Immature natural killer cell (primary cell): ENCODE data around the gene EBF3. TPM values are rescaled to one million over a fixed set of nuclear protein-coding genes. Genes with fewer than 3 reads are reported as not detected.

ENCODE experiments used
- DNase-seq, 3 donors: peaks; one replicate each; pipeline ENCODE4 v3.0.0; 2022; ENCODE audit warnings: mixed read lengths in 1 of 3
- H3K27ac Mint-ChIP-seq, 6 donors: one replicate each; pipeline ENCODE4 v1.8.0; 2020; ENCODE audit warnings: mixed read lengths in 6 of 6, mild to moderate bottlenecking in 5 of 6, inconsistent platforms in 4 of 6, moderate library complexity in 3 of 6
- H3K27me3 Mint-ChIP-seq, 3 donors: one replicate each; pipeline ENCODE4 v1.8.0; 2020 to 2021; ENCODE audit warnings: low read depth in 3 of 3, mild to moderate bottlenecking in 3 of 3, mixed read lengths in 3 of 3, moderate library complexity in 3 of 3, inconsistent platforms in 1 of 3
- H3K36me3 Mint-ChIP-seq, 3 donors: one replicate each; pipeline ENCODE4 v1.8.0; 2020; ENCODE audit warnings: mixed read lengths in 3 of 3, inconsistent platforms in 2 of 3, mild to moderate bottlenecking in 2 of 3
- H3K4me1 Mint-ChIP-seq, 2 donors: one replicate each; pipeline ENCODE4 v1.8.0; 2020; ENCODE audit warnings: inconsistent platforms in 2 of 2, mild to moderate bottlenecking in 2 of 2, mixed read lengths in 2 of 2, moderate library complexity in 1 of 2
- H3K4me3 Mint-ChIP-seq, 5 donors: one replicate each; pipeline ENCODE4 v1.8.0; 2020; ENCODE audit warnings: mild to moderate bottlenecking in 5 of 5, mixed read lengths in 5 of 5, inconsistent platforms in 3 of 5, moderate library complexity in 3 of 5
- H3K9me3 Mint-ChIP-seq, 6 donors: one replicate each; pipeline ENCODE4 v1.8.0; 2020; ENCODE audit warnings: mild to moderate bottlenecking in 6 of 6, mixed read lengths in 6 of 6, inconsistent platforms in 4 of 6, moderate library complexity in 3 of 6
- polyA plus RNA-seq, 3 donors: library from polyadenylated mRNA; unstranded; fragments of 300-500 nt; fragmentation: Illumina TruSeq; gene quantifications; one replicate each; pipeline ENCODE4 v1.2.3, GENCODE V29; 2021

EBF3 gene
- polyA plus RNA-seq, 3 donors from 2014 or later, result not detected

DNA sequence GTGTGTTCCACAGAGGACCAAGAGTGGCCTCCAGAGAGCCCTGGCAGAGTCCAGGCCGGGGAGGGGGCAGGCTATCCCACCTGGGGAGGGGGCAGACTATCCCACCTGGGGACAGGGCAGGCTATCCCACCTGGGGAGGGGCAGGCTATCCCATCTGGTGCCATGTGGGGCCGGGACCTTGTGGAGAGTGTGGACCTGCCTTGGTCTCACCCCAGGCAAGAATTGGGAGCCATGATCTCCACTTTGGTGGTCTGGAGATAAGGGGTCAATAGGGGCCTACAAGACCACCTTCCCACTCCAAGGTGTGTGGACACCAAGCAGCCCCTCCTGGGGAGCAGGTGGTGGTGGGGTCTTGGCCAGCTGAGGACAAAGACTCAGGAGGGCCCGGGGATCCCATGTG is 138.2 kb downstream of the EBF3 start:
- Mint-ChIP-seq H3K27me3 (peaks cover 0 to 3% (median 2%) of the 10 kb centered on the region in 3 donors), H3K4me3 (no peak overlapping the region), H3K9me3 (no peaks in the 10 kb centered on the region), H3K27ac (no peak overlapping the region), H3K4me1 (no peaks in the 10 kb centered on the region), H3K36me3 (no peaks in the 10 kb centered on the region)
- DNase-seq, result no peak

- no peak overlapping the region for H3K4me3 Mint-ChIP-seq
- H3K9me3 Mint-ChIP-seq, result no peaks in the 10 kb centered on the region
- no peak overlapping the region for H3K27ac Mint-ChIP-seq
- H3K27me3 Mint-ChIP-seq, result peaks cover 0 to 3% (median 2%) of the 10 kb centered on the region in 3 donors
- H3K36me3 Mint-ChIP-seq, result no peaks in the 10 kb centered on the region
- DNase-seq, result no peak
- H3K4me1 Mint-ChIP-seq, result no peaks in the 10 kb centered on the region
These were observed 138.9 kb downstream of the EBF3 start for GRCh38 chr10:129825221-129825620.

GRCh38 chr10:129820451-129820850 is 143.6 kb downstream of the EBF3 start:
- no peak for DNase-seq
- no peak overlapping the region for H3K4me3 Mint-ChIP-seq
- H3K27ac Mint-ChIP-seq, result no peak overlapping the region
- no peaks in the 10 kb centered on the region for H3K4me1 Mint-ChIP-seq
- H3K36me3 Mint-ChIP-seq, result no peaks in the 10 kb centered on the region
- H3K27me3 Mint-ChIP-seq, result peaks cover 0 to 5% (median 0%) of the 10 kb centered on the region in 3 donors
- H3K9me3 Mint-ChIP-seq, result peaks cover 0 to 2% (median 0%) of the 10 kb centered on the region in 6 donors

- Mint-ChIP-seq H3K27ac (no peak overlapping the region), H3K4me1 (no peaks in the 10 kb centered on the region), H3K36me3 (no peaks in the 10 kb centered on the region), H3K4me3 (no peak overlapping the region), H3K27me3 (peaks cover 0 to 6% (median 0%) of the 10 kb centered on the region in 3 donors), H3K9me3 (peaks cover 0 to 2% (median 0%) of the 10 kb centered on the region in 6 donors)
- no peak for DNase-seq
These were observed 147.4 kb downstream of the EBF3 start for GRCh38 chr10:129816656-129817045.

DNA sequence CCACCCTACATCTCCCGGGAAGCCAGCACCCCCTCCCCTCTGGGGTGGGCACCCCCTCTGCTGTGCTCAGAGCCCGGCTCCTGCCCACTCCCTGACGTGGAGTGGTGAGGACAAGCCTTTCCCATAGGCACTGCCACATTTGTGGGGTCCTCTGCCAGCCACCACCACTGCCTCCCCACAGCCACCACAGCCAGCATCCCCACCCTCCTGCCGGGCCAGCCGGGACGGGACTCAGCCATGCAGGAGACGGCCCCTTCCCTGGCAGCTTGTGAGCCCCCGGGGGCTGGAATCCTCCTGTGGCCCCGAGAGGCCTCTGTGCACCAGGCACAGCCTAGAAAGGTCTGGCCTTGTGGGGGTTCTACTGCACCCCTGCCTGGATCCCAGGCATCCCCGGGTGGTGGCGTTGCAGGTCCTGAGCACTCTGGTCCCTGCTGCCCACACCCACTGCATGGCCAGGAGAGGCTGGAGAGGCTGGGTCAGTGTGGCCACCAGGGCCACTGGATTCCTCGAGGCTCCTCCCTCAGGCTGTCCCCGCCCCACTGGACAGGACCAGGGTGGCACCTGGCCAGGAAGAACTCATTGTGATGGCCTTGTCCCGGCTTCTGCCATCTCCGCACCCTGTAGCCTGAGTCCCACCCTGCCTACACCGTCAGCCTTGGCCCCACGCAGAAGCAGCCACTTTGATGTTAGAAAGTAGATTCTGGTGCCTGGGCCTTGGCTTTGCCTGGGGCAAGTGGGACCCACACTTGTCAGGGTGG is 148.0 kb downstream of the EBF3 start:
- Mint-ChIP-seq H3K9me3 (peaks cover 0 to 2% (median 0%) of the 10 kb centered on the region in 6 donors), H3K4me3 (no peak overlapping the region), H3K36me3 (no peaks in the 10 kb centered on the region), H3K4me1 (no peaks in the 10 kb centered on the region), H3K27ac (no peak overlapping the region), H3K27me3 (peaks cover 0 to 6% (median 0%) of the 10 kb centered on the region in 3 donors)
- DNase-seq, result no peak

- peaks cover 0 to 8% (median 0%) of the 10 kb centered on the region in 3 donors for H3K27me3 Mint-ChIP-seq
- peaks cover 0 to 2% (median 0%) of the 10 kb centered on the region in 6 donors for H3K9me3 Mint-ChIP-seq
- H3K27ac Mint-ChIP-seq, result no peak overlapping the region
- H3K4me1 Mint-ChIP-seq, result no peaks in the 10 kb centered on the region
- H3K4me3 Mint-ChIP-seq, result no peak overlapping the region
- DNase-seq, result no peak
- no peaks in the 10 kb centered on the region for H3K36me3 Mint-ChIP-seq
These were observed 149.1 kb downstream of the EBF3 start for GRCh38 chr10:129814681-129815646.

GRCh38 chr10:129812398-129812797 is 151.7 kb downstream of the EBF3 start:
- peaks cover 0 to 6% (median 0%) of the 10 kb centered on the region in 3 donors for H3K27me3 Mint-ChIP-seq
- DNase-seq, result no peak
- H3K9me3 Mint-ChIP-seq, result no peaks in the 10 kb centered on the region
- H3K4me1 Mint-ChIP-seq, result no peaks in the 10 kb centered on the region
- no peak overlapping the region for H3K27ac Mint-ChIP-seq
- H3K4me3 Mint-ChIP-seq, result no peak overlapping the region
- H3K36me3 Mint-ChIP-seq, result no peaks in the 10 kb centered on the region

GRCh38 chr10:129811208-129811607 is 152.9 kb downstream of the EBF3 start:
- Mint-ChIP-seq H3K36me3 (no peaks in the 10 kb centered on the region), H3K27me3 (peaks cover 0 to 6% (median 0%) of the 10 kb centered on the region in 3 donors), H3K4me1 (no peaks in the 10 kb centered on the region), H3K9me3 (peaks cover 0 to 6% (median 4%) of the 10 kb centered on the region in 6 donors), H3K4me3 (no peak overlapping the region), H3K27ac (no peak overlapping the region)
- no peak for DNase-seq

DNA sequence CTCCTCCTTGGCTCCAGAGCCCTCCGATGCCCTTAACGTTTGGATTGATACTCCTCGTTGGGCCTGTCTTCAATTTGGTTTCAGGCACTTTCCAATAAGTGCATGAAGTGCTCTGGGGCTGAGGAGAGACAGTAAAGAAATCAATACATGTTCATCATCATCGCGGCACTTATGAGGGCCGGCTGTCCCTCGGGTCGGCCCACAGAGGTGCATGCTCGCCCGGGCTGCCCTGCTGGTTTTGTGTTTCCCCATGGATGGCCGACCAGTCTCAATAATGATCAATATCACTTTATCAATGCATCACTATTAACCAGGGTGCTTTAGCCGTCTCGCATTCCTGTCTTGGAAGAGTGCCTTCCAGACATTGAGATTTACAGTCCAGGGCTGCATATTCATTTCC is 154.2 kb downstream of the EBF3 start:
- no peak overlapping the region for H3K4me3 Mint-ChIP-seq
- H3K27ac Mint-ChIP-seq, result no peak overlapping the region
- H3K4me1 Mint-ChIP-seq, result no peaks in the 10 kb centered on the region
- no peaks in the 10 kb centered on the region for H3K36me3 Mint-ChIP-seq
- peaks cover 0 to 10% (median 4%) of the 10 kb centered on the region in 6 donors for H3K9me3 Mint-ChIP-seq
- H3K27me3 Mint-ChIP-seq, result peaks cover 0 to 8% (median 0%) of the 10 kb centered on the region in 3 donors
- DNase-seq, result no peak

DNA sequence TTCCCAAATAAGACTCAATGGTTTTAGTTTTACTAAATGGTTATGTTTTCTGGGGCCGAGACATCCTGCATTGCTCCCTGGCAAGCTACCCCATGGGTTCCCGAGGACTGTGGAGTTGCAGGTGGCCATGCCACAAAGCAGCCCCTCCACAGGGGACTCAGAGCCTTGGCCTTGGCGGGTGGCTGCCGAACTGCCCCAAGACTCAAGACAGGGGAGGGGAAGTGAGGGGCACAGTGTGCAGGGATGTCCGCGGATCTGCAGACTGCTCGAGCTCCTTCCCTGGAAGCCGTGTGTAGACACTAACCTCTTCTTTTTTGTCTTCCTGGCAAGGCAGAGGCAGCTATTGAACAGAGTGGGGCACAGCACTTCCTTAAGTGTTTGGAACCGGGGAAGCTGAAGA is 154.6 kb downstream of the EBF3 start:
- peaks cover 0 to 13% (median 5%) of the 10 kb centered on the region in 6 donors for H3K9me3 Mint-ChIP-seq
- no peak for DNase-seq
- no peak overlapping the region for H3K27ac Mint-ChIP-seq
- no peaks in the 10 kb centered on the region for H3K4me1 Mint-ChIP-seq
- H3K4me3 Mint-ChIP-seq, result no peak overlapping the region
- peaks cover 0 to 2% (median 0%) of the 10 kb centered on the region in 3 donors for H3K36me3 Mint-ChIP-seq
- H3K27me3 Mint-ChIP-seq, result peaks cover 0 to 7% (median 0%) of the 10 kb centered on the region in 3 donors

DNA sequence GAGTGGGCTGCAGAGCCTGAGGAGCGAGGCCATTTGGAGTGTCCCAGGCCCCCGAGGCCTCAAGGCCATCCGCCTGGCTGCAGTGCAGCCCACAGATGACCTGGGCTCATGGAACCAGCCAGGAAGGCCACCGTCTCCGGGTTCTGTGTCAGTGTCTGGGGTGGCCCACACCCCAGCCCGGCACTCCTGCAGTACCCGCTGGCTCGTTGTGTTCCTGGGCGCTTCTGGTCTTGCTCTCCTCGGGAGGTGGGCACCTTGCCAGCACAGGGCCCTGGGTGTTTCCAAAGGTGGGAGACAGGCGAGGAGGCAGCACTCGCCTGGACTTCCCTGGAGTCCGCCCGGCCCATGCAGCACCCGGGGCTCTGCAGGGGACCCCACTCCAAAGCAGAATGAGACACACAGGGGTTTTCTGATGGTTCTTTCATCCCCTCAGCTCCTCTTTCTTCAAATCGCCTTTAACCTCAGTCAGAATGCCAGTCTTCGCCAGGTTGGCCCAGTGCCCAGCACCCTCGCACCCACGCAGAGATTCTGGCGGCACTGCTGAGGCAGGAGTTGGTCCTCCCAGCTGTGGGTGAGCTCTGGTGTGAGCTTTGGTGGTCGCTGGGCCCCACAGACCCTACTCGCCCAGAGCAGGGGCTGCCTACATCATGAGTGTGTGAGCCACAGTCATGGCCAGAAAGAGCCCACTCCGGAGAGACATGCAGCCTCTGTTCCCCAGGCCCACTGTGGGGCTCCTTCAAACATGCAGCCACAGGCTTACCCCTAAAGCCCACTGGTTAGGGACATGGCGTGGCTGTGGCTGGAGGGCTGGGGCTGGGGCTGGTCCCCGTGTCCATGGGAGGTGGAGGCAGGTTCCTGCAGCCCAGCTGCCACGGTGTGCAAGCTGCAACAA is 155.7 kb downstream of the EBF3 start:
- H3K27me3 Mint-ChIP-seq, result peaks cover 0 to 7% (median 0%) of the 10 kb centered on the region in 3 donors
- no peaks in the 10 kb centered on the region for H3K4me1 Mint-ChIP-seq
- no peak overlapping the region for H3K4me3 Mint-ChIP-seq
- peaks cover 2 to 24% (median 9%) of the 10 kb centered on the region in 6 donors for H3K9me3 Mint-ChIP-seq
- no peak overlapping the region for H3K27ac Mint-ChIP-seq
- H3K36me3 Mint-ChIP-seq, result peaks cover 0 to 7% (median 6%) of the 10 kb centered on the region in 3 donors
- DNase-seq, result no peak

- Mint-ChIP-seq H3K4me3 (no peak overlapping the region), H3K9me3 (peaks cover 2 to 29% (median 9%) of the 10 kb centered on the region in 6 donors), H3K27me3 (peaks cover 0 to 7% (median 3%) of the 10 kb centered on the region in 3 donors), H3K27ac (no peak overlapping the region), H3K4me1 (no peaks in the 10 kb centered on the region), H3K36me3 (peaks cover 0 to 7% (median 6%) of the 10 kb centered on the region in 3 donors)
- no peak for DNase-seq
These were observed 156.9 kb downstream of the EBF3 start for GRCh38 chr10:129807211-129807610.

DNA sequence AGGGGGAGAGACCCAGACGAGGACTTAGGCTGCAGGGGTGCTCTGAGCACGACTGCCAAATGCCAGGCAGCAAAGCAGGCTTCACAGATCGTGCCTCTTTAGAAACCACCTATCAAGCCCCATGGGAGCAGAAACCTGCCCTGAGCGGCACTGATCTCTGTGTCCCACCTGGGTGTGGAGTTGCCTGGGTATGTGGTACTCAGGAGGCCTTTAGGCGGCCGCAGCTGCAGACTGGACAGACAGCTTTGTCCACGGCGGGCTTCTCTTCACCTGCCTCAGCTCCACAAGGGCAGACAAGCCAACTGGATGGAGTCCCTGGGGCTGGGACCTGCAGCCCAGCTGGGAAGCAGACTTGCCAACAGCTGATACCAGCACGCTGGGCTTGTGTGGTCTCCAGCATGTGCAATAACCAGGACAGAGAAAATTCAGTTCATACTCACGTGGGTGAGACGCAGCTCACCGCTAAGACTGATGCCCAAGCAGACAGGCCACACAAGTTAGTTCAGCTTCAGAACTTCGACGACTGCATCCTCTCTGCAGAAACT is 163.2 kb downstream of the EBF3 start:
- no peak for DNase-seq
- Mint-ChIP-seq H3K27ac (no peak overlapping the region), H3K36me3 (peaks cover 0 to 7% (median 6%) of the 10 kb centered on the region in 3 donors), H3K27me3 (peaks cover 0 to 9% (median 5%) of the 10 kb centered on the region in 3 donors), H3K9me3 (peaks cover 4 to 24% (median 9%) of the 10 kb centered on the region in 6 donors), H3K4me3 (no peak overlapping the region), H3K4me1 (peaks cover 2 to 4% of the 10 kb centered on the region in 2 donors)
